ENCODE data around the gene GPR153.

Gene GPR153

DNA sequence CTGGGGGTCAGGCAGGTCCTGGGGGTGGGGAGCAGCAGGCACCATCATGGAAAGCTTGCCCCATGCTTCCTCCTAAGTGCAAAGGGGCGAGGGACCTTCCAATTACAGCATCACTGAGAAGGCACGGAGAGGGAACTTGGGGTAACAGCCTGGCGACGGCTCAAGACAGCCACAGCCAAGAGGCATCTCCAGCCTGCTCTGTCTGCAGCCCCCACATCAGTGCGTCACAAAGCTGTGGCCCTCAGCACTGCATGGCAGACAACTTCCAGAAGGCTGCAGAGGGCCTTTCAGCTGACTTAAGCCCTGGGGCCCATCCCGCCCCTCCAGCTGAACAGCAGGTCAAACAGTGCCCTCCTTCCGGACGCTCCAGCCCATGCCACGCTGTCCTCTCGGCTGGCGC, 13.2 kb upstream of the GPR153 start:
- Histone ChIP-seq H3K27me3 (ENCODE audit: control insufficient read depth, insufficient read depth, low read length) (no peaks in the 10 kb centered on the region), H3K4me1 (ENCODE audit: control insufficient read depth, insufficient read depth, low read length) (peaks cover 20% of the 10 kb centered on the region), H3K9me3 (replicated peaks; ENCODE audit: low read length) (no peaks in the 10 kb centered on the region), H3K4me3 (ENCODE audit: low read length) (no peak overlapping the region), H3K9ac (ENCODE audit: low read depth, low read length) (no peak overlapping the region), H3K4me2 (ENCODE audit: low read length) (no peak overlapping the region), H3K36me3 (ENCODE audit: insufficient read depth, low read length) (peaks cover 10% of the 10 kb centered on the region)

DNA sequence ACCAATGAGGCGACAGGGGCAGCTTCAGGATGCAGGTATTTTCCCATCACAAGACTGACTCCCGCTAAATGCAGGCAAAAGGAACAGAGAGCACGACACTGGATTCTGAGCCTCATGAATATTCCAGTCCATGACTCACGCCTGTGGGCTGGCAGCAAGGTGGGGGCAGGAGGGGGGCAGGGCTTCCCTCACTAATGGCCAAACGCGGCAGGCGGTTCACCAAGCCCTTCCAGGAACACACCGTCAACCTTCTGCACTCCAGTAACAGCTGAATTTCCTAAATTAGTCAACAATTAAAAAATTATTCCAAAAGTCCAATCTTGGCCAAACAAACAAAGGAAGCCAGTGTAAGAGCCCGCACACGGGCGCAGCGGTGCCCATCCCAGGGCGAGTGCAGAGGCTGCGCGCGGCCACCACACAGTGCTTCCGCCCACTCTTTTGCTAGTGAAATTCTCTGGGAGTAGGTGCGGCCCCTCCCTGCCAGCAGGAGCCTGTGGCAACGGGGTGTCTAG, 12.5 kb upstream of the GPR153 start:
- H3K4me1 ChIP-seq (ENCODE audit: control insufficient read depth, insufficient read depth, low read length) = peaks cover 20% of the 10 kb centered on the region
- no peak overlapping the region for H3K9ac ChIP-seq (ENCODE audit: low read depth, low read length)
- no peak overlapping the region for H3K4me3 ChIP-seq (ENCODE audit: low read length)
- peaks cover 5% of the 10 kb centered on the region for H3K36me3 ChIP-seq (ENCODE audit: insufficient read depth, low read length)
- no peaks in the 10 kb centered on the region for H3K9me3 ChIP-seq (replicated peaks; ENCODE audit: low read length)
- H3K27me3 ChIP-seq (ENCODE audit: control insufficient read depth, insufficient read depth, low read length) = no peaks in the 10 kb centered on the region
- no peak overlapping the region for H3K4me2 ChIP-seq (ENCODE audit: low read length)

DNA sequence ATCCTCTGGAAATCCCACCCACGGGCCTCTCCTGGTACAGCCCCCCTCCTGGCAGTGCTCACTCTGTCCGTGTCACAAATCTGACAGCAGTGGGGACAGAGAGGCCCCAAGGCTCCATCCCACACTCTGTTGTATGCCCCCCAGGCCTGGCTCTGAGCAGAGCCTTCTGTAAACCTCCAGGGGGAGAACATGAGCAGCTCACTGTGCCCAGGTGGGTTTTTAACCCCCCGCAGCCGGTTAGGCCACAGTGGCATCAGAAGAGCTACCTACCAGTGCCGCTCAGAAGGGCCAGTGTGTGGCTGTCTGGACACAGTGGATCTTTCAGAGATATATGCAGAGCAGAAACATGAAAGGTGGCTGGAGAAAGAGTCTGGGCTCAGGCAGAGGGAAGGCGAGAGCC, 12.0 kb upstream of the GPR153 start:
- H3K9ac ChIP-seq (ENCODE audit: low read depth, low read length) = no peak overlapping the region
- H3K4me1 ChIP-seq (ENCODE audit: control insufficient read depth, insufficient read depth, low read length) = peaks cover 26% of the 10 kb centered on the region
- H3K9me3 ChIP-seq (replicated peaks; ENCODE audit: low read length) = no peaks in the 10 kb centered on the region
- peaks cover 5% of the 10 kb centered on the region for H3K36me3 ChIP-seq (ENCODE audit: insufficient read depth, low read length)
- H3K4me2 ChIP-seq (ENCODE audit: low read length) = no peak overlapping the region
- no peak overlapping the region for H3K4me3 ChIP-seq (ENCODE audit: low read length)
- no peaks in the 10 kb centered on the region for H3K27me3 ChIP-seq (ENCODE audit: control insufficient read depth, insufficient read depth, low read length)

DNA sequence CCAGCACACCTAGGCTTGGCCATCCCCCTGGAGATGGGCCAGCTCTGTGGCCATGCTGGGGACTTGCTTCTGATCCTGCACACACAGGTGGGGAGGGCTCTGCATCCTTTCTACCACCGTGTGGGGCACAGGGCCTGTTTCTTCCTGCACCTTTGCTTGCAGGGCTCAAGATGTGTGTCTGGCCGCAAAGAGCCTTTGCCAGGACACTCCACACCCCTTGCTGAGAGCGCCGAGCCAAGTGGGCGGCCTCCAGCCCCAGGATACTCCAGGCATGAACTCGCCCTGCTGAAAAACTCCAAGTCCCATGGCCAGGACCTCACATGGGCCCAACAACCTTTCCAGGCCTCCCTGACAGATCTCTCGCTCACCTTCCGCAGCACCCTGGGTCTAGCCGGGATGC, 11.6 kb upstream of the GPR153 start:
- Histone ChIP-seq H3K4me2 (ENCODE audit: low read length) (no peak overlapping the region), H3K9me3 (replicated peaks; ENCODE audit: low read length) (no peaks in the 10 kb centered on the region), H3K27me3 (ENCODE audit: control insufficient read depth, insufficient read depth, low read length) (no peaks in the 10 kb centered on the region), H3K36me3 (ENCODE audit: insufficient read depth, low read length) (peaks cover 3% of the 10 kb centered on the region), H3K9ac (ENCODE audit: low read depth, low read length) (no peak overlapping the region), H3K4me1 (ENCODE audit: control insufficient read depth, insufficient read depth, low read length) (peaks cover 30% of the 10 kb centered on the region), H3K4me3 (ENCODE audit: low read length) (no peak overlapping the region)

DNA sequence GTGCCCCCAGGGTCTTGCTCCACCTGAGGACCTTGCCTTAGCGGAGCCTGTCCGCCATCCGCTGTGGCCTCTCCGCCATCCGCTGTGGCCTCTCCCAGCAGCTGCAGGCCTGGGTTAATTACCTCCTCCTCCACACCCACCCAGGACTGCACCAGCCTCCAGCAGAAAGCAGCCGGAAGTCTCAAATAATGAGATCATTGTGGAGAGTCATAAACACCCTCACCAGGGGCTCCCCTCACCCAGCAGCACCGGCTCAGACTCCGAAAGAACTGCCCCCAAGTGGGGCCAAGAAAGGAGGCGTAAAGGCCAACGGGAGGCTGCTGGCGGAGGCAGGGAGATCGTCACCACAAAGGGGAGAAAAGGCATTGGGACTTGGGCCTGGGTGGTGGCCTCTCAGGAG, 10.7 kb upstream of the GPR153 start:
- H3K4me1 ChIP-seq (ENCODE audit: control insufficient read depth, insufficient read depth, low read length) = peaks cover 27% of the 10 kb centered on the region
- H3K9me3 ChIP-seq (replicated peaks; ENCODE audit: low read length) = no peaks in the 10 kb centered on the region
- H3K36me3 ChIP-seq (ENCODE audit: insufficient read depth, low read length) = peaks cover 3% of the 10 kb centered on the region
- no peaks in the 10 kb centered on the region for H3K27me3 ChIP-seq (ENCODE audit: control insufficient read depth, insufficient read depth, low read length)
- no peak overlapping the region for H3K4me3 ChIP-seq (ENCODE audit: low read length)
- no peak overlapping the region for H3K9ac ChIP-seq (ENCODE audit: low read depth, low read length)
- no peak overlapping the region for H3K4me2 ChIP-seq (ENCODE audit: low read length)

DNA sequence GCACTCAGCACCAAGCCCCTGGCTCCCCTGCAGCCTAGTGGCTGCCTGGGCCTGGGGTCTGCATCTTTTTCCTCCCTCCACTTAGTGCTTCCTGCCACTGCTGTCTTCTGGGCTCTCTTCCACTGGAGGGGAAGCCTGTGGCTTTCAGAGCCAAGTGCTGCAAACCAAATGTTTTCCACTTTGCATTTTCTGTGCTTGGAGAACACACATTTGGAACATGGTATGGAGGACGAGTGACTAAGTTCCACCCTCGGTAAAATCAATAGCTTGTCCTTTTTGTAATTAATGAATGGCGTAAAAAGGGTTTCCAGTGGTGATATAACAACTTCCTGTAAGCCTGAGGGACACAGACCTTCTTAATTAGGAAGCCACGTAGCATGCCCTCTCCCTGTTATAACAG, 10.1 kb upstream of the GPR153 start:
- Histone ChIP-seq H3K4me3 (ENCODE audit: low read length) (no peak overlapping the region), H3K27me3 (ENCODE audit: control insufficient read depth, insufficient read depth, low read length) (no peaks in the 10 kb centered on the region), H3K9me3 (replicated peaks; ENCODE audit: low read length) (no peaks in the 10 kb centered on the region), H3K36me3 (ENCODE audit: insufficient read depth, low read length) (peaks cover 3% of the 10 kb centered on the region), H3K4me1 (ENCODE audit: control insufficient read depth, insufficient read depth, low read length) (peaks cover 22% of the 10 kb centered on the region), H3K4me2 (ENCODE audit: low read length) (no peak overlapping the region), H3K9ac (ENCODE audit: low read depth, low read length) (no peak overlapping the region)

- H3K4me1 ChIP-seq (ENCODE audit: control insufficient read depth, insufficient read depth, low read length) = peaks cover 19% of the 10 kb centered on the region
Measured at GRCh38 chr1:6270401-6270800, 9.5 kb upstream of the GPR153 start.

GRCh38 chr1:6269720-6270400, 9.0 kb upstream of the GPR153 start:
- H3K36me3 ChIP-seq (ENCODE audit: insufficient read depth, low read length) = peaks cover 3% of the 10 kb centered on the region
- no peaks in the 10 kb centered on the region for H3K9me3 ChIP-seq (replicated peaks; ENCODE audit: low read length)
- H3K9ac ChIP-seq (ENCODE audit: low read depth, low read length) = no peak overlapping the region
- H3K4me3 ChIP-seq (ENCODE audit: low read length) = no peak overlapping the region
- H3K4me2 ChIP-seq (ENCODE audit: low read length) = no peak overlapping the region
- no peaks in the 10 kb centered on the region for H3K27me3 ChIP-seq (ENCODE audit: control insufficient read depth, insufficient read depth, low read length)
- peaks cover 19% of the 10 kb centered on the region for H3K4me1 ChIP-seq (ENCODE audit: control insufficient read depth, insufficient read depth, low read length)

More at GRCh38 chr1:6270401-6270800, 9.5 kb upstream of the GPR153 start:
- H3K27me3 ChIP-seq (ENCODE audit: control insufficient read depth, insufficient read depth, low read length) = no peaks in the 10 kb centered on the region
- peaks cover 3% of the 10 kb centered on the region for H3K36me3 ChIP-seq (ENCODE audit: insufficient read depth, low read length)
- no peak overlapping the region for H3K4me2 ChIP-seq (ENCODE audit: low read length)
- no peak overlapping the region for H3K9ac ChIP-seq (ENCODE audit: low read depth, low read length)
- H3K4me3 ChIP-seq (ENCODE audit: low read length) = no peak overlapping the region
- no peaks in the 10 kb centered on the region for H3K9me3 ChIP-seq (replicated peaks; ENCODE audit: low read length)

GRCh38 chr1:6269296-6269695, 8.4 kb upstream of the GPR153 start:
- H3K4me1 ChIP-seq (ENCODE audit: control insufficient read depth, insufficient read depth, low read length) = peaks cover 19% of the 10 kb centered on the region
- H3K9ac ChIP-seq (ENCODE audit: low read depth, low read length) = no peak overlapping the region
- peaks cover 3% of the 10 kb centered on the region for H3K36me3 ChIP-seq (ENCODE audit: insufficient read depth, low read length)
- no peak overlapping the region for H3K4me3 ChIP-seq (ENCODE audit: low read length)
- H3K9me3 ChIP-seq (replicated peaks; ENCODE audit: low read length) = no peaks in the 10 kb centered on the region
- H3K4me2 ChIP-seq (ENCODE audit: low read length) = no peak overlapping the region
- no peaks in the 10 kb centered on the region for H3K27me3 ChIP-seq (ENCODE audit: control insufficient read depth, insufficient read depth, low read length)

GRCh38 chr1:6268415-6268814, 7.5 kb upstream of the GPR153 start:
- Histone ChIP-seq H3K9ac (ENCODE audit: low read depth, low read length) (no peak overlapping the region), H3K4me3 (ENCODE audit: low read length) (no peak overlapping the region), H3K36me3 (ENCODE audit: insufficient read depth, low read length) (peaks cover 3% of the 10 kb centered on the region), H3K27me3 (ENCODE audit: control insufficient read depth, insufficient read depth, low read length) (no peaks in the 10 kb centered on the region), H3K4me2 (ENCODE audit: low read length) (no peak overlapping the region), H3K9me3 (replicated peaks; ENCODE audit: low read length) (no peaks in the 10 kb centered on the region), H3K4me1 (ENCODE audit: control insufficient read depth, insufficient read depth, low read length) (peaks cover 23% of the 10 kb centered on the region)

DNA sequence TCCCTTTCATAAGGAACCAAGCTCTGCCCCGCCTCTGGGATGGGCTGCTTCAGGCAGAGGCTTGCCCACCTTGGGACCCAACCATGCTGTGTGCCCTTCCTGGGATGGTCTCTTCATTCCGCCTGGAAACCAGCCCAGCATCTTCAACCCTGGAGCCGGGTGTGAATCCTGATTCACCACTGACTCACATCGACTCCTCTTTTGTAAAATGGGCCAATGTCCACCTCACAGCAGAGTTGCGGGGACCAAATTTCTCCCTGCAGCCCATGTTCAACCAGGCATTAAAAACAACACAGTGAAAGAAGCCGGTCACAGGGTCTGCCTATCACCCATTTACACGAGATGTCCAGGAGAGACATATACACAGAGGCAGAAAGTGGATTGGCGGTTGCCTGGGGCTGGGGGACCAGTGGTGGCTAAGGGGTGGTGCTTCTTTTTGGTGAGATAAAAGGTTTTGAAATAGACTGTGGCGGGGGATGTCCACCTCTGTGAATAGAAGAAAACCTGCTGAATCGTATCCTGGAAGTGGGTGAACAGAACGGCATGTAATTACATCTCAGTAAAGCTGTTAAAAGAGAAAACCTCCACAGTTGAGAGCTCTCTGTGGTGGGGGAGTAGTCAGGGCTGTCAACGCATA, 6.9 kb upstream of the GPR153 start:
- Histone ChIP-seq H3K4me2 (ENCODE audit: low read length) (no peak overlapping the region), H3K36me3 (ENCODE audit: insufficient read depth, low read length) (peaks cover 3% of the 10 kb centered on the region), H3K9me3 (replicated peaks; ENCODE audit: low read length) (no peaks in the 10 kb centered on the region), H3K27me3 (ENCODE audit: control insufficient read depth, insufficient read depth, low read length) (no peaks in the 10 kb centered on the region), H3K4me3 (ENCODE audit: low read length) (no peak overlapping the region), H3K9ac (ENCODE audit: low read depth, low read length) (no peak overlapping the region), H3K4me1 (ENCODE audit: control insufficient read depth, insufficient read depth, low read length) (peaks cover 23% of the 10 kb centered on the region)

DNA sequence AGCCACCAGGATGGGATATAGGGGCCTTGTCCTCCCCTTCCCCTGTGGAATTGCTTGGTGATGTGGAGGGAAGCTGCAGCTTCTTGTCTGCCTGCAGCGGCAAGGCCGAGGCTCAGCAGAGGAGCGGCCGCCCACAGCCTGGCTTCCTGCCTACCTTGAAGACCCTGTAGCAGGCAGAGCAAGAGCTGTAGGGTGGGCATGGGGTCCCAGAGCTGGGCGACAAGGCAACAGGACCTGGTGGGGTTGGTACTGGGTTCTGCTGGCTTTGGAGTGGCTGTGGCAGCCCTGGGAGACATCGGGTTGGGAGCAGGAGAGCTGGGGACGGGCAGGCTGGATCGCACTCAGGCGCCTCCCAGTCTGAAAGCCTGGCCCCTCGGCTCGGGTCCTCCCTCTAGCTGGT, 5.7 kb upstream of the GPR153 start:
- H3K27me3 ChIP-seq (ENCODE audit: control insufficient read depth, insufficient read depth, low read length) = no peaks in the 10 kb centered on the region
- H3K4me2 ChIP-seq (ENCODE audit: low read length) = no peak overlapping the region
- no peaks in the 10 kb centered on the region for H3K9me3 ChIP-seq (replicated peaks; ENCODE audit: low read length)
- H3K4me1 ChIP-seq (ENCODE audit: control insufficient read depth, insufficient read depth, low read length) = peaks cover 34% of the 10 kb centered on the region
- H3K36me3 ChIP-seq (ENCODE audit: insufficient read depth, low read length) = peaks cover 3% of the 10 kb centered on the region
- H3K9ac ChIP-seq (ENCODE audit: low read depth, low read length) = no peak overlapping the region
- no peak overlapping the region for H3K4me3 ChIP-seq (ENCODE audit: low read length)
